ENCODE results near the gene ACTA2. TPM values are rescaled to one million over a fixed set of nuclear protein-coding genes. Genes with fewer than 3 reads are reported as not detected.

ACTA2 gene
- polyA plus RNA-seq, 1 of the 3 experiments (the other 2 are of a cell fraction), result 130 TPM

GRCh38 chr10:88901206-88901983 is 51.2 kb downstream of the ACTA2 start (continued):
- no peak for TF ChIP-seq FOXM1 (IDR thresholded peaks at IDR 0.05; ENCODE audit: low read depth)
- no peak for TF ChIP-seq TEAD4 (IDR thresholded peaks at IDR 0.05; ENCODE audit: borderline replicate concordance, insufficient read depth)
- peak; percentile 59 for TF ChIP-seq TCF12 (IDR thresholded peaks at IDR 0.05)
- TF ChIP-seq POLR2AphosphoS5 (IDR thresholded peaks at IDR 0.05; ENCODE audit: low read depth, low read length), result no peak
- no peak for TF ChIP-seq IRF3 (IDR thresholded peaks at IDR 0.05; ENCODE audit: low read depth, low read length)
- TF ChIP-seq REST (IDR thresholded peaks at IDR 0.05; ENCODE audit: low read depth, low read length), result no peak
- TF ChIP-seq FOSL2 (IDR thresholded peaks at IDR 0.05; ENCODE audit: borderline replicate concordance, low read depth), result peak; percentile 54; the same call in 1 of the 2 replicates
- TF ChIP-seq RCOR1 (IDR thresholded peaks at IDR 0.05; ENCODE audit: low read length), result no peak

- POLR2A ChIA-PET, result no interaction called here
- TF ChIP-seq USF2 (IDR thresholded peaks at IDR 0.05; ENCODE audit: borderline replicate concordance, low read depth, low read length), result no peak
- no peak for TF ChIP-seq RXRA (IDR thresholded peaks at IDR 0.05; ENCODE audit: borderline replicate concordance, low read depth)
- TF ChIP-seq MXI1 (IDR thresholded peaks at IDR 0.05; ENCODE audit: low read depth, low read length), result no peak
- TF ChIP-seq RFX5 (IDR thresholded peaks at IDR 0.05; ENCODE audit: low read length), result no peak
- TF ChIP-seq ZBTB33 (IDR thresholded peaks at IDR 0.05; ENCODE audit: borderline replicate concordance, low read depth), result no peak
- TF ChIP-seq FOSL2 (IDR thresholded peaks at IDR 0.05; ENCODE audit: borderline replicate concordance, low read depth), result no peak
- 98% methylated on average over 2 of the region's 2 CpGs for WGBS (ENCODE audit: low lambda C conversion rate)
Observed at GRCh38 chr10:88899886-88900285, 52.7 kb downstream of the ACTA2 start.

More at GRCh38 chr10:88899886-88900285, 52.7 kb downstream of the ACTA2 start:
- Histone ChIP-seq H3K4me3 (ENCODE audit: low read depth in 2 of 2, low read length in 1 of 2) (no peak overlapping the region), H3K27ac (ENCODE audit: low read depth in 2 of 2, low read length in 1 of 2) (no peak overlapping the region), H3K79me2 (ENCODE audit: insufficient read depth) (peaks cover 53% of the 10 kb centered on the region), H3K4me1 (ENCODE audit: control insufficient read depth in 1 of 2, insufficient read depth in 2 of 2, low read depth in 1 of 2, low read length in 1 of 2) (peaks cover 20 to 49% of the 10 kb centered on the region in 2 experiments; a peak in 3 of 4 replicates), H3F3A (replicated peaks; ENCODE audit: insufficient read depth) (peaks cover 27% of the 10 kb centered on the region), H4K20me1 (ENCODE audit: insufficient read depth) (no peaks in the 10 kb centered on the region), H2AFZ (ENCODE audit: low read depth) (no peak overlapping the region), H3K9ac (no peak overlapping the region), H3K36me3 (replicated peaks in 1 of 2; ENCODE audit: control insufficient read depth in 1 of 2, insufficient read depth in 2 of 2, low read length in 1 of 2) (peaks cover 21 to 33% of the 10 kb centered on the region in 2 experiments), H3K27me3 (ENCODE audit: insufficient read depth) (no peaks in the 10 kb centered on the region), H3K9me3 (no peaks in the 10 kb centered on the region), H3K9me2 (no peaks in the 10 kb centered on the region), H3K4me2 (no peak overlapping the region)
- CTCF ChIA-PET, result interaction anchor here (1.2 to 1.5 kb wide), 3 partner anchors 11 to 34 kb away, joined by 3 to 7 read pairs (median 6); no protein-coding TSS in a partner anchor
- DNase-seq, result no peak

Measured in SK-N-SH (cell line).